ENCODE data around the gene CD79B. TPM values are rescaled to one million over a fixed set of nuclear protein-coding genes. Genes with fewer than 3 reads are reported as not detected.

CD79B gene
- total and polyA plus RNA-seq, 2 of the 8 experiments (the other 6 are each of a cell fraction or from before 2014, with no cell fraction given), result 1.5 to 3.9 TPM

- no peak for TF ChIP-seq CBX8 (IDR thresholded peaks at IDR 0.05; ENCODE audit: borderline replicate concordance, low read depth, low read length)
- no peak for TF ChIP-seq BACH1 (IDR thresholded peaks at IDR 0.05; ENCODE audit: low read length)
- TF ChIP-seq EGR1 (IDR thresholded peaks at IDR 0.05; ENCODE audit: borderline replicate concordance, low read depth, low read length), result no peak
These were observed 23.7 kb upstream of the CD79B start (continued) for GRCh38 chr17:63955791-63956190.
